H54 (cell line): ENCODE data around the gene WDR33.

Source experiments
- DNase-seq: peaks from one replicate; pipeline ENCODE4 v3.0.0; 2011; ENCODE audit warnings: low spot score, mixed read lengths; ENCODE audit not compliant: insufficient read length
- FAIRE-seq: peaks from 3 replicates; lab custom pipeline; 2011; peaks lifted over from hg19 to GRCh38; lab: Jason Lieb, UNC
- POLR2A ChIP-seq: IDR thresholded peaks from 2 replicates; pipeline ENCODE4 v1.6.1; 2011; ENCODE audit warnings: low read depth, mild to moderate bottlenecking, low read length

The WDR33 gene

GRCh38 chr2:127697482-127698180, 113.3 kb downstream of the WDR33 start:
- FAIRE-seq = no peak
- TF ChIP-seq POLR2A = no peak
- DNase-seq = no peak

- FAIRE-seq (no peak), DNase-seq (no peak)
- no peak for TF ChIP-seq POLR2A
These were observed 115.2 kb downstream of the WDR33 start for GRCh38 chr2:127695491-127696472.

GRCh38 chr2:127694986-127695385, 116.0 kb downstream of the WDR33 start:
- no peak for FAIRE-seq
- no peak for TF ChIP-seq POLR2A
- DNase-seq = no peak

DNA sequence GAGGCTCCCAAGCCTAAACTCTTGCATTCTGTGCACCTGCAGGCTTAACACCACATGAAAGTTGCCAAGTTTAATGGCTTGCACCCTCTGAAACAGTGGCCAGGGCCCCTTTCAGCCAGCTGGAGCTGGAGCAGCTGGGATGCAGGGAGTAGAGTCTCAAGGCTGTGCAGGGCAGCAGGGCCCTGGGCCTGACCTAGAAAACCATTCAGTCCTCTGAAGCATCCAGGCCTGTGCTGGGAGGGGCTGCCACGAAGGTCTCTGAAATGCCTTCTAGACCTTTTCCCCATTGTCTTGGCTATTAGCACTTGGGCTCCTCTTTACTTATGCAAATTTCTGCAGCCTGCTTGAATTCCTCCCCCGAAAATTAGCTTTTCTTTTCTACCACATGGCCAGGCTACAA, 120.3 kb downstream of the WDR33 start:
- FAIRE-seq = no peak
- no peak for TF ChIP-seq POLR2A

GRCh38 chr2:127688405-127688804, 122.6 kb downstream of the WDR33 start:
- no peak for TF ChIP-seq POLR2A
- FAIRE-seq (no peak), DNase-seq (no peak)

More for the DNA sequence above, 120.3 kb downstream of the WDR33 start:
- no peak for DNase-seq

DNA sequence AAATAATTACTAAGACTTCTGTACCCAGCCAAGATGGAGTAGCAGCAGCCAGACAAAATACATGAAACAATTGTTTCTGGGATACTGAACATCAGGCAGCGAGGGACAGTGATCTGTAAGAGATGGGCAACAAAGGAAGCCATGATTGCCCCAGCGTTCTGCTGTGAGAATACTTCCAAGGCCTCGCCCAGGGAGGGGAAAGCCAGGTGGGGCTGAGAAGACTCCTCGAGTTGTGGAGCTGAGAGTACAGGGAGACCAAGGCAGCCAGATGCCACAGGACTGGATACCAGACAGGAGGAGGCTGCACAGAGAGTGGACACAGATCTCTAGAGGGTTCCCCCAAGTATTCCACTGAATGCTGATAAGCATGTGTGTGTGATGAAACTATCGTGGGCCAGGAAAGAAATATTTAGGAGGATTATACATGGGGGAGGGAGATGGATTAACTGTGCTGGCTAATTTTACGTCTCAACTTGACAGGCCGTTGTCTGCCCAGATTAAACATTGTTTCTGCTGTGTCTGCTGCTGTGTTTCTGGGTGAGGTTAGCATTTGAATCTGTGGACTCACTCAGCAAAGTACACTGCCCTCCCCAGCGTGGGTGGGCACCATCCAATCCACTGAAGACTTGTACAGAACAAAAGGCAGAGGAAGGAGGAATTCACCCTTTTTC, 125.4 kb downstream of the WDR33 start:
- no peak for DNase-seq
- FAIRE-seq = no peak
- TF ChIP-seq POLR2A = no peak

- no peak for FAIRE-seq
- TF ChIP-seq POLR2A = no peak
- DNase-seq = no peak
These were observed 127.2 kb downstream of the WDR33 start for GRCh38 chr2:127683757-127684156.

- no peak for TF ChIP-seq POLR2A
- FAIRE-seq = no peak
- no peak for DNase-seq
These were observed 127.9 kb downstream of the WDR33 start for GRCh38 chr2:127683056-127683455.

- DNase-seq (no peak), FAIRE-seq (no peak)
- no peak for TF ChIP-seq POLR2A
These were observed 128.8 kb downstream of the WDR33 start for GRCh38 chr2:127681976-127682857.

DNA sequence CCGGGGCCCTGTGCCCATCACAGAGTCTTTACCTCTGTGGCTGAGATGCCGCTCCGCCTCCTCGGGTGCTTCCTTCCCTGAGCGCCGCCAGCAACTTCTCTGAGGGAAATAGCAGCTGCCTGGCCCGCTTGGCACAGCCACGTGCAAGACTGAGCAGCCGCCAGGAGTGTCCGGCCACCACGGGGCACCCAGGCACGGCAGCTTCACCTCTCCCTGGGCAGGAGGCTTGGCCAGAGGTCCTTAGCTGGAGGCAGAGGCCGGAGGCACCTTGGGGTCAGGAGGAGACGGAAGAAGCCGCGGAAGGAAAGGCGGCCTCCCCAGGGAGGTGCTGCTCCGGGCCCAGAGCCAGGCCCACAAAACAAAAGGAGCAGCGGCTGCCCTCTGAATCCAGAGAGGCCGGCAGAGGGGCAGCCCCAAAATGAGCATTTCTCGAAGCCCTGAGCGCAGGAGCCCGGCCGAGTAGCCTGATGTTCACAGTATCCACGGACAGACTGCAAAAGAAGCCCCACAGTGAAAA, 129.6 kb downstream of the WDR33 start:
- no peak for TF ChIP-seq POLR2A
- DNase-seq (no peak), FAIRE-seq (no peak)

- DNase-seq = no peak
- TF ChIP-seq POLR2A = no peak
- FAIRE-seq = no peak
These were observed 130.2 kb downstream of the WDR33 start for GRCh38 chr2:127680706-127681287.

DNA sequence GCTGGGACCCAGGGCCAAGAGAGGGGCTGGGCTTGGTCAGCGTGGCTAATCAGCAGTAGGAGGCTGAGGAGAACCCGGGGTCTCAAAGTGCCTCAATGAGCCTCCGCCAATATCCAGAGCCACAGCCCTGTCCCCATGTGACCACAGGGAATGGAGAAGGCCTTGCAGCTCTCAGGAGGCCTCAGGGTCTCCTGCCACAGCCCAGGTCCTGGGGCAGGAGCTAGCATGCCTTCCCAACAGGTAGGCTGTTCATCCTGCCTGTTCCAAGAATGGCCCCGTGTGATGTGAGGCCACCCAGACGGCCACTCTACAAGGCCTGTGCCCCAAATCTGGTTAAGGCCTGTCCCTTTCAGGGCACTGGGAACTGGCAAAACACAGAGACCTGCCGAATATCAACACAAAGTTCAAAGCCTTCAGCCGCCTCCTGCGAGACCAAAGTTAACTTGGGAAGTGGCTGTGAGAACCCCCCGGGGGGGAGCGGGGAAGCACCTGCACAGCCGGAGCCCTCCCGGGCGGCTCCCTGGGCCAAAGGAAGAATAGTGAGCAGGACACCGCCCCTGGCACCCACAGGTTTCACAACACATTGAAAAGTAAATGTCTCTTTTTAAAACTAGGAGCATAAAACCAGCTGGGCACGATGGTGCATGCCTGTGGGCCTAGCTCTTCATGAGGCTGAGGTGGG, 131.2 kb downstream of the WDR33 start:
- FAIRE-seq = no peak

More for the DNA sequence above, 131.2 kb downstream of the WDR33 start:
- no peak for DNase-seq
- no peak for TF ChIP-seq POLR2A
